SK-N-MC (cell line): Measurements from ENCODE around the gene PPP6R2.

Experiments used
- EZH2 ChIP-seq: fragments of 200-600 bp; sonication (generic); IDR thresholded peaks from one replicate; pipeline ENCODE4 v1.6.1; 2017; ENCODE audit warnings: antibody characterized with exemption
- POLR2AphosphoS5 ChIP-seq: IDR thresholded peaks from 2 replicates; pipeline ENCODE4 v1.6.1; 2012; ENCODE audit warnings: mild to moderate bottlenecking, low read depth, low read length, borderline replicate concordance

DNA sequence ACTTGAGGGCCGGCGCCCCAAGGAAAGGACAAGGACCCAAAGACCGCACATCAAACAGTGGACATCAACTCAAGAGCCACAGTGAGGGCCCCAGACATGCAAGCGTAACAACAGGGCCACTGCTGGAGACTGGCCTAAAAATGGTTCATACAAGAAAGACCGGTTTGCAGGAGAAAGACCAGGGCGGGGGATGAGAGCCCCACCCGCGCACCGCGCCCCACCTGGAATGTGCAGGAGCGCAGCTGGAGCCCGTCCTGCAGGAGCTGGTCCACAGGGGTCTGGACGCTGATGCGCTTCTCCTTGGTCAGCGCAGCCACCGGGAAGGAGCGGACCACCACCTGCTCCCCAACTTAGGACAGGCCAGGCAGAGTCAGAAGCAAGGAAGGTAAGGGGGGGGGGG, 117.8 kb downstream of the PPP6R2 start:
- TF ChIP-seq POLR2AphosphoS5, result no peak
- no peak for TF ChIP-seq EZH2
